ENCODE data around the gene GMCL2.
A peak's percentile ranks its signal among the peaks of the same experiment; 100 is the strongest.
"Not testable (repeated sequence)": the region's sequence is repeated elsewhere in the genome, so short reads cannot be mapped to it uniquely, and the experiment has no call there.

GMCL2 gene

DNA sequence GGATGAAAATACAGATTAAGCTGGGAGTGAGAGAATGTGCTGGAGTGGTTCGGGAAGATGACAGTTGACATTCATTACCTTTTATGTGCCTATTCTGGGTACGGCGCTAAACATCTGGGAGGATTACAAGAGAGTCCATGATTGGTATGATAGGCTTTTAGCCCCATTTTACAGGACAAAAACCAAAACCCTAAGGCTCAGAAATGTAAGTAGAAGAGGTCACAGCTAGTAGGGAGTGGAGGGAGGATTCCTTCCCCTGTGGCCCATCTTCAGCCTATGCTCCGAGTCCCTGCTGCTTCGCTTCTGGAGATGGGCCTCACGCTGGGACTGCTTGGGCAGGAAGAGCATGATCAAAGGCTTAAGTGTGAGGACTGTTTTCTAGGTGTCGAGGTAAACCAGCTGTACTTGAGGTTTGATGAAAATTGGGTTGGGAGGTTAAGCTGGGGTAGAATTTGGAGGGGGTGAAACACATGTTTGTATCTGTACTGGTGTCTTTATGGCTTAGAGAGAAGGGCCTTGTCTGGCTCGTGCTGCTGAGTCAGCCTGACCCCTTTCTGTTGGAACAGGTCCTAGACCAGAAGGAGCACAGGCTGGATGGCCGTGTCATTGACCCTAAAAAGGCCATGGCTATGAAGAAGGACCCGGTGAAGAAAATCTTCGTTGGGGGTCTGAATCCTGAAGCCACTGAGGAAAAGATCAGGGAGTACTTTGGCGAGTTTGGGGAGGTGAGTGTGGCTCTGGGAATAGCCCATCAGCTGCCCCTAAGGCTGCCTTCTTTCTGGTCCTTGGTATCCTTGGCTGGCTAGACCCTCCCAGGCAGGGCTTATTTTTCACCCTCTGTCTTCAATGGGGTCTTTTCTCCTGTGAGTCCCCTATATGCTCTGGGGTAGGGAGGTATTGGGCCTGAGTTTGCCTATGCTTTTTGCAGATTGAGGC lies 19.3 kb upstream of the GMCL2 start:
- DNase-seq (ENCODE audit: low spot score) = no peak

DNA sequence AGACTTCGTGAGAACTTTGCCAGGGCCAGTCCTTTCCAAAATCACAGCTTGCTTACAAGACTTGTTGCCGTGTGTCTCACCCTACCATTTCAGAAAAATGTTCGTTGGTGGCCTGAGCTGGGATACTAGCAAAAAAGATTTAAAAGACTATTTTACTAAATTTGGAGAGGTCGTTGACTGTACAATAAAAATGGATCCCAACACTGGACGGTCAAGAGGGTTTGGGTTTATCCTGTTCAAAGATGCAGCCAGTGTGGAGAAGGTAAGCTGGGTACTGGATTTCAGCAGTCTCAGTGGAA lies 18.5 kb upstream of the GMCL2 start:
- no peak for DNase-seq (ENCODE audit: low spot score)

DNA sequence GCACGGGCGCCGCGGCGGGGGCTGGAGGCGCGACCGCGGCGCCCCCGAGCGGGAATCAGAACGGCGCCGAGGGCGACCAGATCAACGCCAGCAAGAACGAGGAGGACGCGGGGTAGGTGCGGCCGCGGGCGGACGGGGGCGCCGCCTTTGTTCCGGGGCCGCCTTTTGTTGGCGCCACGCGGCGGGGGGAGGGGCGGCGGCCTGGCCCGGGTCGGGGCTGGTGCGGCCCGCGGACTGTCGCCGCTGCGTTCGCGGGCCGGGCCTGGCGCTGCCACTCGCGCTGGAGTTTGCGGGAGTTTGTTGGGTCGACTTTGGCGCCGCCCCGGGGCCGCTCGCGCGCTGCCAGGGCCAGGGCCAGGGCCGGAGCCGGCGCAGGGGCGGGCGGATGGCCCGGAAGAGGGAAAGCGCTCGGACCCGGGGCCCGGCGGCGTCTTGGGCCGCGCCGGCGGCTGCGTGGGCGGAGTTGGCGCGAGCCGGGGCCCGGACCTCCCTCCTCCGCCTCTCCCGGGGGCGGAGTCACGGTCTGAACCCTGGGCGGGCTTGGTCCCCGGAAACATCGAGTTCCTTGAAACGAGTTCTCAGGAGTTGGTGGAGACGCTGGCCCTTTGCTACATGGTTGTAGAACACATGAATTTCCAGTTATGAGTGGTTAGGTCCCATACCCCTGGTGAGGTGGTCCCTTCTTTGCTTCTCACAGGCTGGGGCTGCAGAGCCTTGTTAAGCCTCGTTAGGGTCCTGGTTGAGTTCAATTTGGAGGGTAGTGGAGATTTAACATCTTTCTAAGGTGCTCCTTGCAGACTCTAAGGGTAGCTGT lies 18.0 kb upstream of the GMCL2 start:
- peak; percentile 68 for DNase-seq (ENCODE audit: low spot score)

GRCh38 chr5:178204182-178204934 lies 17.2 kb upstream of the GMCL2 start, which contains the start of gene HNRNPAB:
Gene HNRNPAB (plus strand): TSS chr5:178204533. CDS start chr5:178204838, 305 bp downstream.
- DNase-seq (ENCODE audit: low spot score) = peak; percentile 98

DNA sequence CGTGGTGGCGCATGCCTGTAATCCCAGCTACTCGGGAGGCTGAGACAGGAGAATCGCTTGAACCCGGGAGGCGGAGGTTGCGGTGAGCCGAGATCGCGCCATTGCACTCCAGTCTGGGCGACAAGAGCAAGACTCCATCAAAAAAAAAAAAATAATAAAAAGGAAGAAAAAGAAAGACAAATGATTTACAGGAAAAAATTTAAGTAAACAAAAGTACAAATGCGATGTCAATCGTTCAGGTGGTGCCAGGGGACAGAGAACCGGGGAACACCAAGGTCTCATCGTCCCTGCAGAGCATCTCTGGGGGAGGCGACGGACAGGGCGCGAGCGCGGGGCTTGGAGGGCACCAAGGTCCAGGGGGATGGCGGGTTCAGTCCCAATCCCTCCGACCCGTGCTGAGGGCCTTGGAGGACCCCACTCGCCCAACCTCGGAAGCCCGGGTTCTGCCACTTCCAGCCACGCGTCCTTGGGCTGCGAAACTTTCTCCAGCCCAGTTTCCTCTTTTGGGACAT lies 16.6 kb upstream of the GMCL2 start:
- peak; percentile 27 for DNase-seq (ENCODE audit: low spot score)

- DNase-seq (ENCODE audit: low spot score) = no peak
Measured at GRCh38 chr5:178202541-178202940, 15.4 kb upstream of the GMCL2 start.

GRCh38 chr5:178201927-178202235 lies 14.7 kb upstream of the GMCL2 start:
- no peak for DNase-seq (ENCODE audit: low spot score)

DNA sequence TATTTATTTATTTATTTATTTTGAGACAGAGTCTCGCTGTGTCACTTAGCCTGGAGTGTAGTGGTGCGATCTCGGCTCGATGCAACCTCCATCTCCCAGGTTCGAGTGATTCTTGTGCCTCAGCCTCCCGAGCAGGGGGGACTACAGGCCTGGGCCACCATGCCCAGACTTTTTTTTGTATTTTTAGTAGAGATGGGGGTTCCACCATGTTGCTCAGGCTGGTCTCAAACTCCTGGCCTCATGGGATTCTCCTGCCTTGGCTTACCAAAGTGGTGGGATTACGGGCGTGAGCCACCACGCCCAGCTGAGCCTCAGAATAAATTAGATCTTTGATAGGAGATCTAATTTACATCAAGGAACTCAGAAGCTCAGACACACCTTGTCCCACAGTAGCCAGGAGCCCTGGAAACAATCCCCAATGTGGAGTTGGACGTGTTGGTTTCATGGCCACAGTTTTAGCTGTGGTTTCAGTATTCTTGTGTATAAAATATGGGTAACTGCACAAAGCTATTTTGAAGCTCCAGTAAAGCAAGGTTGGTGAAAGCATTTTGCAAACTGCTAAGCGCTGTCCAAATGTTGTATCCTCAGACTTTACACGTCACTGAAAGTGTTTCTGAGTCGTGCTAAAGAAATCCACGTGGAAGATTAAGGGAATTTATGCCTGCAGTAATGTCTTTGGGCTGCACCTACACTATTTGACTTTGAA lies 14.2 kb upstream of the GMCL2 start:
- DNase-seq (ENCODE audit: low spot score) = no peak

DNA sequence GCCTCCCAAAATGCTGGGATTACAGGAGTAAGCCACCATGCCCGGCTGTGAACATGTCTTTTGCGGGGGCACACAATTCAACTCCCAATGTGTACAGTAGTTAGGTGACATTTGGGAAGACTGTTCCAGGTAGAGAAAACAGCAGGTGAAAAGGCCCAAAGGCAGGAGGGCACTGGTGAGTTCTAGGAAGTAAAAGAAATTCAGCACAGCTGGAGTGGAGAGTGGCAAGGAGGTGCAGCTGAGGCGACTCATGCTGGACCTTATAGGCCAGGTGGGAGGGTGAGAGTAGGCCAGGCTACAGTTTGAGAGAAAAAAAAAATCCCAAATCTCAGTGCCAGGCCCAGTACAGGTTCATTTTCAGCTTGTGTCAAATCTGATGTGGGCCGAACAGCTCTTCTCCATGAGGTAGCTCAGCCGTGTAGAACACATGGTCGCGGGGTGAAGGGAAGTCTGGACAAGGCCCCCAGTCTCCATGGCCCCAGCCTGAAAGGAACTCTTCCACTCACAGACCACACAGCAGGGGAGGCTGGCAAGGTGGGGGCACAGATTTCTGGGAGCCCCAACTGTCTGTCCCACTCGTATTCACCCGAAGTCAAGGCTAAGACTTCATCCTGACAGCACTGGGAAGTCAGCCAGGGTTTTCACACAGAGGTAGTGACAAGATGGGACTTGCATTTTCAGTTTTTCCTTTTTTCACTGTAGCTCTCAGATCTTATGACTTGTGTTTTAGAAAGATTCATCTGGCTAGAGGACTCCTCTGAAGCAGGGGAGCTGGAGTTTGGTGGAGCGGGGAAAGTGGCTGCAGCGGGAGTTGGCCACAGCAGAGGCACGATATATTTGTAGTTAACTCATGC lies 12.6 kb upstream of the GMCL2 start:
- no peak for DNase-seq (ENCODE audit: low spot score)

GRCh38 chr5:178198706-178199105 lies 11.5 kb upstream of the GMCL2 start:
- no peak for DNase-seq (ENCODE audit: low spot score)

DNA sequence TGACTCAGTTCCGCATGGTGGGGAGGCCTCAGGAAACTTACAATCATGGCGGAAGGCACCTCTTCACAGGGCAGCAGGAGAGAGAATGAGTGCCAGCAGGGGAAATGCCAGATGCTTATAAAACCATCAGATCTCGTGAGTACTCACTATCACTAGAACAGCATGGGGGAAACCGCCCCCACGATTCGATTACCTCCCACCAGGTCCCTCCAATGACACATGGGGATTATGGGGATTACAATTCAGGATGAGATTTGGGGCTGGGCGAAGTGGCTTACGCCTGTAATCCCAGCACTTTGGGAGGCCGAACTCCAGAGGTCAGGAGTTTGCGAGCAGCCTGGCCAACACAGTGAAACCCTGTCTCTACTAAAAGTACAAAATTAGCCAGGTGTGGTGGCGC lies 11.0 kb upstream of the GMCL2 start:
- DNase-seq (ENCODE audit: low spot score) = not testable (repeated sequence)

DNA sequence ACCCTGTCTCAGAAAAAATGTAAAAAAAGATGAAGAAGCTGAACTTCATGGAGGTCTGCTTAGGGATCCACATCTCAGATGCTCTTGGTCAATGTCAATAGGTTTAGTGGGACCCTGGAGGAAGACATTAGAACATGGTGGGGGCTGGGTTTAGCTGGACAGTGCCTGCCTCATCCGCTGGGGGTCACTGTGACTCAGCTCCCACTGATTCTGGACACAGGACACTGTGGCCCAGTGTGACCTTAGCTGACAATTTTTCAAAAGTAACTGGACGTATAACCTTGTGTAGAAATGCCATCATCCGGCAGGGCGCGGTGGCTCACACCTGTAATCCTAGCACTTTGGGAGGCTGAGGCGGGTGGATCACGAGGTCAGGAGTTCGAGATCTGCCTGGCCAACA lies 9.8 kb upstream of the GMCL2 start:
- DNase-seq (ENCODE audit: low spot score) = no peak

- no peak for DNase-seq (ENCODE audit: low spot score)
Measured at GRCh38 chr5:178196281-178196812, 9.2 kb upstream of the GMCL2 start.

DNA sequence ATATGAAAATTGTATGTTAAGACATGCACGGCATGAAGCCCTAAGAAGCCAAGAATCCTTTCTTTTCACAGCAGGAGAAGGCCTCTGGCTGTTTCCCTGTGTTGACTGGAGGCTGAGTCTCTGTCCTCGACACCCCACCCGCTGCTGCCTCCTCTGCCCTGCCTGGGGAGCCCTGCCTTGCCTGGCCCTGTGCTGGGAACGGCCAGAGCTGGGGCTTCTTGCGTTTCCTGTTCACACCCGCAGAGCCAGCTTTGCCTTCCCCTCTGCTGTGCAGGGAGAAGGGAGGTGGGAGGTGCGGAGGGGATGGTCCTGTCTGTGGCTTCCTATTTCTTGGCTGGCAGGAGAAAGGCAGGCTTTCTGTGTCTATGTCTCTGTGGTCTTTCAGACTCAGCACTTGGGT lies 6.9 kb upstream of the GMCL2 start:
- DNase-seq (ENCODE audit: low spot score) = no peak

- DNase-seq (ENCODE audit: low spot score) = no peak
Measured at GRCh38 chr5:178193251-178193809, 6.2 kb upstream of the GMCL2 start.

DNA sequence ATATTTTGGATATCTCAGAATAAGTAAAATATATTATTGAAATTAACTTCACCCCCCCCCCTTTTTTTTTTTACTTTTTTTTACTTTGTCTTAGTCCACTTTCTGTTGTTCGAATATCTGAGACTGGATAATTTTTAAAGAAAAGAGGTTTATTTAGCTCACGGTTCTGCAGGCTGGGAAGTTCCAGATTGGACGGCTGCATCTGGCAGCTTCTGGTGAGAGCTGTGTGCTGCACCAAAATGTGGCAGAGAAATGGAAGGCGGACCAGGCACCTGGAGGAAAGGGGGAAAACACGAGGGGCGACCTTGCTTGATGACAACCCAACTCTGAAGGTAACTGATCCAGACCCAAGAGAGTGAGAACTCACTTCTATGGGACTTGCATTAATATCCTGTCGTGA lies 5.6 kb upstream of the GMCL2 start:
- no peak for DNase-seq (ENCODE audit: low spot score)

DNA sequence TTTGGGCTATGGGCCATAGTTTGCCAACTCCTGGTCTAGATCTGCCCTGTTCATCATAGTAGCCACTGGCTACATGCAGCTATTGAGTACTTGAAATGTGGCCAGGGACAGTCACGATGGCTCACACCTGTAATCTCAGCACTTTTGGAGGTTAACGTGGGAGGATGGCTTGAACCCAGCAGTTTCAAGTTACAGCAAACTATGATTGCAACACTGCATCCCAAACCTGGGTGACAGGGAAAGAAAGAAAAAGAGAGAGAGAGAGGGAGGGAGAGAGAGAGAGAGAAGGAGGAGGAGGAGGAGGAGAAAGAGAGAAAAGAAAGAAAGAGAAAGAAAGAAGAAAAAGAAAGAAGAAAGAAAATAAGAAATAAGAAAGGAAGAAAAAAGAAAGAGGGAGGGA lies 5.1 kb upstream of the GMCL2 start:
- no peak for DNase-seq (ENCODE audit: low spot score)

DNA sequence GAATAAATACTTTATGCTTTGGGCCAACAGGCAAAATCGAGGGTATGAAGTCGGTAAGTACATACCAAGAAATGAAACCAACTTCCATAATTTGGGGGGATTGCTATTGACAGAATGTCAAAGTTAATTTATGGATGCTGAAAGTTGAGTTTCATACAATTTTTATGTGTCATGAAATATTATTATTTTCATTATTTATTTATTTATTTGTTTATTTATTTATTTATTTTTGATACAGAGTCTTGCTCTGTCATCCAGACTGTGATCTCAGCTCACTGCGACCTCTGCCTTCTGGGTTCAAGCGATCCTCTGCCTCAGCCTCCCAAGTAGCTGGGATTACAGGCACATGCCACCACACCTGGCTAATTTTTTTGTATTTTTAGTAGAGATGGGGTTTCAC lies 4.5 kb upstream of the GMCL2 start:
- no peak for DNase-seq (ENCODE audit: low spot score)

- no peak for DNase-seq (ENCODE audit: low spot score)
Measured at GRCh38 chr5:178189433-178189832, 2.3 kb upstream of the GMCL2 start.

DNA sequence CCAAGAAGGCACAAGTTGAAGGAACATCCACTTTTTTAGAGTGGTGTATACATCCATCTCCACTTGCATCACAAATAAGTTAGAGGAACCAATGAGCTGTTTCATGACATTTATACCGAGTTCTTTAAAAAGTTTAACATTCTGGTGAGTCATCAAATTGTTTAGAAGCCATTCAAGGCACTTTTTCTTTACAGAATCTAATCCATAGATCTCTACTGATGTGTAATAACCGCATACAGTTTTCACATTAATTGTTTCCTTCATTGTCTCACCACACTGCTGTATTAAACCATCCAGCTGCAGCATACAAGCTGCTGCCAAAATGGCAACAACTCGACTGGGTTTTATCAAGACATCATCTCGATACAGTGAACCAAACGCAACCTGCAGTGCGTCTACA lies 744 bp downstream of the GMCL2 start:
- DNase-seq (ENCODE audit: low spot score) = no peak

All from Ammon's horn (tissue), 1 donor.